ENCODE measurements around the gene EP400.

- TF ChIP-seq EZH2 (conservative IDR thresholded peaks at IDR 0.05; ENCODE audit: low read depth, low read length) (no peak), JUNB (CRISPR knock-in tag; IDR thresholded peaks at IDR 0.05; ENCODE audit: borderline replicate concordance) (no peak), YY1 (IDR thresholded peaks at IDR 0.05; ENCODE audit: insufficient read depth, insufficient replicate concordance, low read depth, low read length) (no peak), CTCF (CRISPR knock-in tag; IDR thresholded peaks at IDR 0.05) (no peak), STAT5B (CRISPR knock-in tag; IDR thresholded peaks at IDR 0.05) (no peak), ARNT (IDR thresholded peaks at IDR 0.05) (no peak), FOXJ3 (CRISPR knock-in tag; IDR thresholded peaks at IDR 0.05; ENCODE audit: borderline replicate concordance) (no peak), HDAC6 (IDR thresholded peaks at IDR 0.05; ENCODE audit: low read depth, low read length) (no peak)
Measured at GRCh38 chr12:132071830-132072384, 122.2 kb downstream of the EP400 start.
